Activated T-helper 9 cell treated with anti-CD3 and anti-CD28 coated beads, Interleukin-2, amount 50 U/mL, for 16 hours (primary cell): ENCODE data around the gene NRP1.
"Not testable (repeated sequence)": the region's sequence is repeated elsewhere in the genome, so short reads cannot be mapped to it uniquely, and the experiment has no call there.

Experiments
- DNase-seq: peaks from one replicate; pipeline ENCODE4 v3.0.0-alpha.2; 2020; ENCODE audit warnings: low read depth

NRP1 gene

DNA sequence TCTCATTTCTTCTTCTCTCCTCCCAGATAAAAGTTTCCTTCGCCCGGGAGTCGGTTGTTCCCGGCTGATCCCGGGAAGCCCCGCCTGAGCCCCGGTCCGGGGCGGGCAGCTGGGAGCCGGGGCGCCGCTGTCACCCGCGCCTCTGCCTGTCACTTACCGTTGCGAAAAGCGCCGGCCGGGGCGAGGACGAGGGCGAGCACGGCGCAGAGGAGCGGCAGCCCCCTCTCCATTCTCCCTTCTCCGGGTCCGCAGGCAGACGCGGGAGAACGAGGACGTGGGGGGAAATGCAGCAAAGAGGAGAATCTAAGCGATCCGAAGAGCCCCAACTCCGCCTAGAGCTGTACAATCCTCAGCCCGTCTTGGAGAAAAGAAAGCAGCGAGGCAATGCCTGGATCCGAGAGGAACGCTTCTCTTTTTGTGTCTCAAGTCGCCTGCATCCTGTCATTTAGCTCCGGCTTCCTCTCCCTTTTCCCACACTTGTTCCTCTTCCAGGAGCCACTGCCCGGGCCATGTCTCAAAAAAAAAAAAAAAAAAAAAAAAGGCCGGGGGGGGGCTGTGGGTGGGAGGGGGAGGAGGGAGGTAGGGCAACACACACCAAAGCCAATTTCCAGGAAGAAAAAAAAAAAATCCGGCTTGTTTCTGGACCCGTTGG lies at the start of gene NRP1:
TSS of gene NRP1 (minus strand) at position 515 of the 652 bp plus-strand sequence. CDS start at position 230, 285 bp downstream.
- no peak for DNase-seq

DNA sequence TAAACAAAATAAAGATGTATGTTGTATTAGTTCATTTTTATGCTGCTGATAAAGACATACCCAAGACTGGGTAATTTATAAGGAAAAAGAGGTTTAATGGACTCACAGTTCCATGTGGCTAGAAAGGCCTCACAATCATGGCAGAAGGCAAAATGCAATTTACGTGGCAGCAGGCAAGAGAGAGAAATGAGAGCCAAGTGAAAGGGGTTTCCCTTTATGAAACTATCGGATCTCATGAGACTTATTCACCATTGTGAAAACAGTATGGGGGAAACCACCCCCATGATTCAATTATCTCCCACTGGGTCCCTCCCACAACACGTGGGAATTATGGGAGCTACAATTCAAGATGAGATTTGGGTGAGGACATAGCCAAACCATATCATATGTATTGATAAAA lies 49.7 kb upstream of the NRP1 start:
- DNase-seq, result not testable (repeated sequence)

DNA sequence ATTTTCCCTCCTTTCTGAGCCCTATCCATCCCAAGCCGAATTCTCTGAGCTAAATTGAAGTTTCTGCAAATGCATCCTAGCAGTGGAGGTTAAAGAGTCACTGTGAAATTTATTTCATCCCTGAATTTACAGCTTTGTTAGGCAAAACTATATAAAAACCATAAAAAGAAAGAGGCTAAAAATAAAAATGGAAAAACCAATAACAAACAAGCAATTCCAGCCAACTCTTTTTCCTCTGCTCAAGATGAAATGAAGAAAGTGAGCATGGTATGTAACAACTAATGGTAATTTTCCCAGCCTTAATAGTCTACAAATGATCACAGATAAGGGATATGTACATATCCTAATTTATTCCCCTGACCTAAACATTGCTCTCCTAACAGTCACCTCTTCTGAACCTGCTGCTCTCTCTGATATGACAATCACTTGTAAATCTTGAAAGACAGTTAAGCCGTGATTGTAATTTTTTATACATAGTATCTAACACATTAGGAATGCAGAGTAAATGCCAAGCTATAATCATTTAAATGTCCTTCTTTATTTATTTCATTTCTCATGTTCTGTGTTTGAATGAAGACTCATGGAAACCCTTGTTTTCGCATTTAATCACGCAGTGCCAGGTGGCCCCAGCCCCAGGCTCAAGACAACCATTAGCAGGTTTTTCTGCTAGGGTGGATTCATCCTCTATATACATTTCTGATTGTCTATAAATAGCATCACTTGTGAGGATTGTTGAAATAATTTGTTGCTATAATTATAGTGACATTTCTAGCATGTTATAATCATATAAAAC lies 48.6 kb upstream of the NRP1 start:
- DNase-seq, result no peak

DNA sequence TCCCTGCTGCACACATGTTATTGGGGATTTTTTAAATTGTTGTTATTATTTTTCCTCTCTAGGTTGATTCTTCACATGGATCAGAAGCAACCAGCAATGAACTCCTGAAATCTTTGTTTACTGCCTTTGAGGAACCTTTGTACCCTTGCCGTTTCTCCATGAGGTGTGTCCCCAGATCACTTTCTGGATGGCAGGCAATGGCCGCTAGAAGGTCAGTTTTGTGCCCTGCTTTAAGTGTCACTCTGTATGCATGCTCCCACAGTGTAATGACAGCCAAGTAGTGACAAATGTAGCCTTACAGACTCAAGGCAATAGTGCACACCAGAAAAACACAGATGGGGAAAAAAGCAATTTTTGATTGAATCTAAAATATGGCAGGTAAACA lies 47.7 kb upstream of the NRP1 start:
- DNase-seq, result no peak

DNA sequence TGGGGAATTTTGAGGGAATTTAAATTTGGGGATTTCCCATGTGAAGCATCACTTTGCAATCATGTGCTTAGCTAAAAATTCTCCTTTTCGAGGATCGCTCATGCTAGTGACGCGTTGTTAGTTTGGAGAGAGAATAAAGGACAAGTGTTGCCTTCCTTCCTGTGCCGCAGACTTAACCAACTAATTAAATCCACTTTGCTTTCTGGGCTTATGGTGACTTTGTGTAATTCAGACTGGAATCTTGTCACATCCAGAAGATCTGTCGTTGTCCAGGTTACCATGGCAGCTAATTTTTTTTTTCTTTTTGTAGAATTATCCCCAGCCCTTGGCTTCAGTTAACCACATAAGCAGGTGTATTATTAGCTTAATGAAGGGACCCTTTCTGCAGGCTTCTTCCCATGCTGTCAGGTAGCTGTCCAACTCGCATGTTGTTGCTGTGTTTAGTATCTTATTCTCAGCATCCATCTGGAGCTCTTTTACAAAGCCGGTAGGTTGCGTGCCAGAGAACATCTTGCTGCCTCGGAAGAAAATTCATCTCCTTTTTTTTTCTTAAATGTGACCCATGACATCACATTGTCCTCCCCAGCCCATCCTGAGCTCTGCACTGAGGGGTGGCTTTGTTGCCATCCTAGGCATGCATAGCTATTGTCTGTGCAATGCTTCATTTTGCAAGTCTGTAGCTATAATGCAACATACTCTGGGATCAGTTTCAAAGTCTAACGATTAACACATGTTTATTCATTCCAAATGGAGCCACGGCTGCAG lies 47.2 kb upstream of the NRP1 start:
- no peak for DNase-seq

DNA sequence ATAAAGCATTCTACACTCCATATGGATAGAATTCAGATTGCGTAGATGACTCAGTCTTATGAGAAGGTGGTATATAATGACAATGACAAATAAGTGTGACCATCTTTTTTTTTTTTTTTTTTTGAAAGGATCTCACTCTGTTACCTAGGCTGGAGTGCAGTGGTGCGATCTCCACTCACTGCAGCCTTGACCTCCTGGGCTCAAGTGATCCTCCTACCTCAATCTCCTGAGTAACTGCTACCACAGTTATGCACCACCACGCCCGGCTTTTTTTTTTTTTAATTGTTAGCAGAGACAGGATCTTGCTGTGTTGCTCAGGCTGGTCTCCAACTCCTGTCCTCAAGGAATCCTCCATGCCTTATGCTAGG lies 43.2 kb upstream of the NRP1 start:
- no peak for DNase-seq

DNA sequence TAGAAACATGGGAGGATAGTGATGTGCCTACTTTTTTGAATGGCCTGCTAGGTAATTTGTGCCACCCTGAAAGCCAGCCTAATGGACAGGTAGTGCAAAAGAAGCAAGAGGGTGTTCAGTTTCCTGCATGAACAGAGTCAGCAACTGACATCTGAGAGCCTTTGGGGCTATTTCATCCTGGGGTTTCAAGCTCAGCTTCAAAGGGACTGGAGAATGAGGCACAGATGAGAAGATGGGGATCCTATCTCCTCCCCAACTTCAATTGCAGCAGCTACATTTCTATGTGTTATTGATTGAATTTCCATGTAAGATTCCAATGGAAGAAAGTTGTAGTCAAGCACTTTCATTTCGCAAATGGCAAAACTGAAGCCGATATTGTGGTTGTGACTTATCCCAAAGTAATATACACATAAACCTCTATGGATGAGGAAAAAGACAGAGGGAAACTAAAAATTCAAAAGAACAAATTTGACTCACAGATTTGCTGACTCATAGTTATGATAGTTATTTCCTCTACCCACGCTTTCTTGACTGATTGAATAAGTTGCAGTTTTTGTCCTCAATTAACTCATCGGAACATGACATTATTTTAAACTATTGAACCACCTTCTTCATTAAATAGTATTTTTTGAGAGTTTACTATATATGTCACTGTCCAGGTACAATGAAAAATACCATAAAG lies 42.6 kb upstream of the NRP1 start:
- DNase-seq, result no peak

DNA sequence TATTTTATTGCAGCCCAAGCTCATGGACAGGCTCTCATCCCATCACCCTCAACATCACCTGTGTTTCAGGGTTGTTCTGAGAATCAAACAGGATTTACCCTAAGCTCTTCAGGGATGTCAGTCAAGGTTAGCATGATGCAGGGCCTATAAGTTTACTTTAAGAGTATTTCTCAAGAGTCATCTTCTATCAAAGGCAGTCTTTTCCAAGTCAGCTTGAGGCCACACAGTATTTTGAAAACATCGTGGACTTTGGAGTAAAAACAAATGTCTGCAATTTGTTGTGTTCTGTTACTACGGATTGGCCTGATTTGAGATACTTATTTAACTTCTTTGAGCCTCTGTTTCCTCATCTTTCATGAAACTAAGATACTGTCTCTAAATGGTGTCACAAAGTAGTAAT lies 42.0 kb upstream of the NRP1 start:
- DNase-seq, result no peak

DNA sequence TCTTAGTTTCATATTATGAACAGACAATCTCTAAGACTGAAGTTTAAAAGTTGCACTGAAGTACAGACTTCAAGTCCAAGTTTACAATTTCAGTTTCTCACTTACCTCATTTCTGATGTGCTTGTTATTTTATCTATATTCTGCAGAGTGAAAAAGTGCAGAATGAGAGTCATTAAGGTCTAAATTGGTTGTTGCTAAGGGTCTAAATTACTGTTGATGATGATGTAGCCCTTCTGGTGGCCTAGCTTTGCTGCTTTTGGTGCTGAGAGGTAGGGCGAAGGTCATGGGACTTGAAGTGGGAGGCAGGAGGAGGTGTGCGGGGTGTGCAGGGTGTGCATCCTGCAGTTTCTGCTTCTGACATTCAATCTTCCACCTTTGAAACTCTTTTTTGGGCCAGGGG lies 38.8 kb upstream of the NRP1 start:
- DNase-seq, result no peak

DNA sequence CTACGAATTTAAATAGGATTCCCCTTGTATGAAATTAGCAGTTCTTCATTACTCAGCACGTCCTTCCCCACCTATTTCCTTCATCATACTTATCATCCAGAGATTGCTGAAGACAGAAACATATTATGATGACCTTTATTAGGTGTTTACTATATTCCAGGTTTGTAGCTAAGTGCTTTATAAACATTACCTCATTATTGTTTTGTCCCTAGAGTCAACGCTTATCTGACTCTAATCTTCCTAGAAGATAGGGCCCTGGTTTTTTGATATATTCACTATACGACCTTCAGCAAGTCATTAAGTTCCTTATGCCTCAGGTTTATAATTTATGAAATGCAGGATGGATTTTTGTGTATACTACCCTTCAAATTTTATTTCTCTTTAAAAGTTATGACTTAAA lies 36.8 kb upstream of the NRP1 start:
- DNase-seq, result no peak

DNA sequence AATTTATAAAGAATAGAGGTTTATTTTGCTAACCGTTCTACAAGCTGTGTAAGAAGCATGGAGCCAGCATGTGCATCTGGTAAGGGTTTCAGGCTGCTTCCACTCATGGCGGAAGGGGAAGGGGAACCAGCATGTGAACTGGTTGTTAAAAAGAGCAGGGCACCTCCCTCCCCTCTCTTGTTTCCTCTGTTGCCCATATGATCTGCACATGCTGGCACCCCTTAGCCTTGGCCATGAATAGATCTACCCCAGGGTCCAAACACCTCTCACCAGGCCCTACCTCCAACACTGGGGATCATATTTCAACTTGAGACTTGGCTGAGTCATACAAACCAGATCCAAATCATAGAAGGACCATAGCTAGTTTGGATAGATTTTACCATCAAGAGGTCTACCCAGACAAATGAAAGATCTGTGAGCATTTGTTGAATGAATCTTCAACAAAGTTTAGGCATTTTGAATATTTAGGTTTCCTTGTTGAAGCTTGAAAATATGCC lies 36.0 kb upstream of the NRP1 start:
- DNase-seq, result no peak

DNA sequence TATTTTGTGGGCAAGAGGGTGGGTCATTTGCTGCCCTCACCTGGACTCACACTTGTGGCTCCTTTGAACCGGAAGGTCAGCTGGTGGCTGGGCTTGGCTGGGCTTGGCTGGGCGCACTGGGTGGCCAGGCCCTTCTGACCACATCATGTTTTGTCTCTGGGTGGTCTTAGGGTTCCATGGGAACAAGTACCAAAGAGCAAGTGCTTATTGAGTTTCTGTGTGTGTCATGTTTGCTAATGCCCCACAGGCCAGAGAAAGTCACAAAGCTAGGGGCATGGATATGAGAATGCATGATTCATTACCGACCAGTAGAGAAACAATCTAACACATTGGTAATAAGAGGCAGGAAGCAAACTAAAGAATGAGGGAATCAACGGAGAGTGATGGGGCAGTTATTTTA lies 33.6 kb upstream of the NRP1 start:
- DNase-seq, result no peak

DNA sequence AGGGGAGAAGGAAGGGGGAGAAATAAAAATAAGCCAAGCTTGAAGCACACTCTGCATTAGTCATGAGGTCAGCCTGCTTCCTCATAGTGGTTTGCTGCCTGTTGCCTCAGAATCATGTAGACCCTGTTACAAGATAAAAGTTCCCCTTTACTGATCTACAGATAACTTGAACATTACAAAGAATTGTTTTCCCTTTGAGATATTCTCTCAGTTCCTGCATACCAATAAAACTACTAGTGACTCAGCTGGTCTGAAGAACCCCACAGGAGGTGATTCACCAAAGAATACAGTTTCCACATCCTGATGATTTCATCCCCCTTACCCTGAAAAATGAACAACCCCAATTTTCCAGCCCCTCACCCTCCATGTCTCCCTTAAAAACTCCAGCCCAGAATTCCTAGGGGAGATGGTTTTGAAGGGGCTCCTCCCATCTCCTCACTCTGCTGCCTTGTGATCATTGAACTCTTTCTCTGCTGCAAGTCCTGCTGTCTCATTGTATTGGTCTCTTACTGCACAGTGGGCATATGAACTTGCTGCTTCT lies 31.5 kb upstream of the NRP1 start:
- DNase-seq, result no peak

DNA sequence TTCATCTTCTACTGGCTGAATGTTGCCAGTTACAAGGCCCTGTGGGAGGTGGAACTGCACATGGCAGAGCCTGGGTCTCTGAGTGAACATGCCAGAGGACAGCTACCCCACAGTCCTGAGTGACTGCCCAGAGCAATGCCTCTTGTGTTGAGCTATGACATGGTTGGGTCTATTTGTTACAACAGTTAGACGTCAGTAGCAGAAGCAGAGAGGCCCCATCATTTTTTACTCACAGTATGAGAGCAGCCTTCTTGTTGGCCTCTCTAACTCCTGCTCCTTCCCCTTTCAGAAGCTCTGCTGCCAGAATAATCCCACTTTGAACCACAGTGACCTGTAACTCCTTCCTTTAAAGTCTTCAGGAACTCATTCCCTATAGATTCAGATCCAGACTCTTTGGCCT lies 30.8 kb upstream of the NRP1 start:
- DNase-seq, result no peak

DNA sequence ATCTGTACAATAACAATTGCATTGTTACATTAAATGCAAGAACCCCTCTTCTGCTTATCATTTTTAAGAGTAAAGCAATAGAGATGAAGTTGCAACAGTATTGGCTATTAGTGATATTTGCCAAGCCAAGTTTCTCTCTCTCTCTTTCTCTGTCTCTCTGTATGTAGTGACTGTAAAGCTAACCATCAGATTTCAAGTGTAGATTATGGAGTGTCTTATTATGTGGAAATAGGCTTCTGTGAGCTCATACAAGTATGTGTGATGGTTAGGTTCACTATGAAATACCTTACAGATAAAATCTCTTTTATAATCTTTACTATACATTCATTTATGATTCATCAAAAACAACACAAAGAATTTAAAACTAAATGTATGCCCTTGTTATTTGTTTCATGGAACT lies 28.6 kb upstream of the NRP1 start:
- no peak for DNase-seq

DNA sequence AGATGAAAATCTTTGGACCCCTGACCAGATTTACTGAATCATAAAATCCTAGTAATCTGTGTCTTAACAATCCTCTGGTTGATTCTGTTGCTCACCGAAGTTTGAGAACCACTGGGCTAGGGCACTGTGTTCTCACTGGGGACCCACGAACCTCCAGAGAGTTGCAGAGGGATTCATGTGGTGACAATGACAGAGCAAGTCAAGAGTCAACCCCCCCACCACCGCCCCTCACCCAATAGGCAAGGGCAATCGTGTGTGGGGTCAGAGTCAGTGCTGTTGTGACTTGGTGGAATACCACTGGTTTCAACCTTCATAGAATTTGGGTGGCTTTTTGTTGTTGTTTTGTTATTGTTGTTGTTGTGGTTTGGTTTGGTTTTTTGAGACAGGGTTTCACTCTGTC lies 23.5 kb upstream of the NRP1 start:
- no peak for DNase-seq

DNA sequence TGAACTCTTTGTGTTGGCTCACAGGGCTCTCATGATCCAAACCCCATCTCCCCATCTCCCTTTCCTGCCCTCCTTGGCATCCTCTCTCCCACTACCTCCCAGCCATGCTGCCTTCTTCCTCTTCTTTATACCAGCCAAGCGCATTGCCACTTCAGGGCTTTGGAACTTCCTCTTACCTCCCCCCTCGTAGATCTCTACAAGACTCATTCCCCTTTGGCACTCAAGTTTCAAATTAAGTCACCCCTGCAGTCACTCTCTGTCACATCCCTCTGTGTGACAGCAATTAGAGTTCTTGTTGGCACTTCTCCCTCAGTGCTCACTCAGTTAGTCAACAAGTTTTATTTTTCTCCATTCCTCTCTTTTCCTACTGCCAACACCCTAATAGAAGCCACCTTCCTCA lies 20.8 kb upstream of the NRP1 start:
- no peak for DNase-seq

DNA sequence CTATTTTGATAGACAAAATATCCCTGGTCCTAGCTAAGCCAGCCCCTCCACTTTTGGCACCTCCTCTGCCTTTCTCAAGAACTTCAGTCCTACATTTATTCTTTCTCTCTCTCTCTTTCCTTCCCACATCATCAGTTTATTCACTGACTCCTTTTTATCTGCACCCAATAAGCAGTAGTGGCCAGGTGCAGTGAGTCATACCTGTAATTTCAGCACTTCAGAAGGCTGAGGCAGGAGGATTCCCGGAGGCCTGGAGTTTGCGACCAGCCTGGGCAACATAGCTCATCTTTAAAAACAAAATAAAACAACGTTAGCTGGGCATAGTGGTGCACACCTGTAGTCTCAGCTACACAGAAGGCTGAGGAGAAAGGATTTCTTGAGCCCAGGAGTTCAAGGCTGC lies 19.4 kb upstream of the NRP1 start:
- DNase-seq, result no peak

DNA sequence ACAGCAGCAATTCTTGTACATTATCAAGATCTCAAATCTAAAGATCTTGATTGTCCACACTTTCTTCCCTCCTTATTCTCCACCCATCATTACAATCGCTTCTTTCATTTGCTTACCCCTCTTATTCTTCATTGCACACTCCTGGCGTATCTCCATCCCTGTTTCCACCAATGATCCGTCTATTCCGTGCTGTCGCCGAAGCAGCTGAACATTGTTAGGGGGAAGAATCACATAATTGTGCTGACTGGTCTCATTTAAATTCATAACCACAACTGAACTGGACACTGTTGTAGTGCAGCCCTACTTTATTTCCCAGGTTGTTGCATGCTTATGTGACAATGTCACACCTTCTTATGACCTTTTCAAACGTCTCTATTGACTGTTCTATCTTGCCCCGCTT lies 18.9 kb upstream of the NRP1 start:
- no peak for DNase-seq

DNA sequence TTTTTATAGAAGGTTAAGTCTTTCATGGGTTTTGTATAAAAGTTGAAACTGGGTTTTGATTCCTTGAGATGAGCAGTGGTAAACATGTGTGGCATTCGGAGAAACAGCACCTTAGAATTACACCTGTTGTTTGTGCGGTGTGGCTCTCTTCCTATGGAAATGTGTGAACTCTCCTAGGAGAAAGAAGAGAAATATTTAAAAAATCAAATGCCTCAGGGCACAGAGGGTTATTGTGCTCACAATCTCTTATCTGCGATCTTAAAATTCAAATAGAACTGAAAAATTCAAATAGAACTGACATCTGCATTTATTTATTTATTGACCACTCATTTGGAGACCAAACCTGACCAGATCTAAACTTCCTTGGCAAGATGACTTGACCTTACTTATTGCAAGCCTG lies 18.1 kb upstream of the NRP1 start:
- DNase-seq, result no peak

DNA sequence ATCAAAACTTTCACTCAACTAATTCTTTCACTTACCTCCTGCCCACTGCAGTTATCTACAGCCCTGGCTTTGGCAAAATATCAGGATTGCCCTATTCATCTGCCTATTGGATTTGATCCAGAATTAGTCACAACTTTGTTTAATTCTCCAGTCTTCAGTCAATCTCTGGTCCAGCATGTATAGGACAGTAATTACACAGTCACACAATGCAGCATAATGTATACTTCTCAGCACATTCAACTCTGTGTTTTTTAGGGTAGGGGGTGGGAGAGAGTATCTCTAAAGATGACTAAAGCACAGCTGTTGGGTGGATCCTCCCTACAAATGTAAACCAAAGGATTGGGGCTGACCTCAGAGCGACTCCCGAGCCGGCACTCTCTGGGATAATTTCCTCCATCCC lies 17.7 kb upstream of the NRP1 start:
- DNase-seq, result no peak

DNA sequence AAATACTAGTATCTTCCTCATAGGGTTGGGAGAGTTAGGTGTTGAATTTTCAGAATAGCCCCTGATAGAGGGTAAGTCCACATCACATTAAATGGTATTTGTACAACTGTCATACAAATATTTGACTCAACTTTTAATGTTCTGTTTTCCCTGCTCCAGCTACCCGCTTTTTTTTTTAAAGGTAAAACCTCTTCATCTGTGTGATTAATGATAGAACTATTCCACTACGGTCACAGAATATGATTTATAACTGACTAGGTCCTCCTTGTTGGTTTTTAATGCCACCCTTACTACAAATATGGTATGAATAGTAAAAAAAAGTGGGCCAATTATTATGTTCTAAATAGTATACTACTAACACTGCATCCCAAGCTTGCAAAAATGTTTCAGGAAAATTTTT lies 15.6 kb upstream of the NRP1 start:
- DNase-seq, result no peak
